ENCODE measurements around the gene ICA1L. TPM values are rescaled to one million over a fixed set of nuclear protein-coding genes. Genes with fewer than 3 reads are reported as not detected.

ICA1L gene
- total and polyA plus RNA-seq, 5 donors from 2014 or later, result 0.74 to 1.9 (median 0.91) TPM

DNA sequence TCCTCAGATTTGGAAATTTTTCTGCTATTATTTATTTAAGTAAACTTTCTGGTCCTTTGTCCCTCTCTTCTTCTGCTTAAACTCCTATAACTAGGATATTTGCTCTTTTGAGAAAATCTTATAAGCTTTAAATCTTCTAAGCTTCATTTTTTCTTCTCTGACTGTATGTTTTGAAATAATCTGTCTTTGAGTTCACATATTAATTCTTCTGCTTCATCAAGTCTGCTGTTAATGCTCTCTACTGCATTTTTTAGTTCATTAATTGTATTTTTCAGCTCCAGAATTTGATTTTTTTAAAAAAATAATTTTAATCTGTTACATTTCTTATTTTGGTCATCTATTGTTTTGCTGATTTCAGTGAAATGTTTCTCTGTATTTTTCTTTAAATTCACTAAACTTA lies 28.9 kb downstream of the ICA1L start:
- no peak for ATAC-seq (ENCODE audit: low read depth in 2 of 2)

DNA sequence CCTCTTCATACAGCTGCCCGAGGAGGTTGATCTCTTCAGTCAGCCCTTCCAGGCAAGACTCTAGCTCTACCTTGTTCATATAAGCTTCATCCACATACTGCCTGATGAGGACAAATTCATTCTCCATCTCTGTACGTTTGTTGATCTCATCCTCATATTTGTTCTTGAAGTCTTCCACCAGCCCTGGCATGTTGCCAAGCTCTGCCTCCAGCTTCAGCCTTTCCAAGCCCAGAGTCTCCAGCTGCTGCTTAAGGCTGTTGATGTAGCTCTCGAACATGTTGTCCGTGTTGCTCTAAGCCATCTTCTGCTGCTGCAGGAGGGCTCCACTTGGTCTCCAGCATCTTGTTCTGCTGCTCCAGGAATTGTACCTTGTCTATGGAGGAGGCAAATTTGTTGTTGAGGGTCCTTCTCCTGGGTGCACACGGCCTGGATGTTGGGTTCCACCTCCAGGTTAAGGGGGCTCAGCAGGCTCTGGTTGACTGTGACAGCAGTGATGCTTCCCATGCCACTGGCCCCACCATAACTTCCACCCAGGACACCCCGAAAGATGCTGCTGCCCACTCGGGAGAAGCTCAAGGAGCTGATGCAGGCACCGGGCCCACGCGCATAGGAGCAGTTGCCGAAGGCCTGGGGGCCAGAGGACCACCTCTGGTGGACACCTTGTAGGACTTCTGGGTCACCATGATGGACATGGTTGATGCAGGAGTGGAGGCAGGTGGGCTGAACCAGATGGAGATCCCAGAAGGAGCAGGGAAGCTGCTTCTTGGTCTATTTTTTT lies 30.3 kb downstream of the ICA1L start:
- Histone ChIP-seq H3K9me3 (ENCODE audit: control insufficient read depth in 2 of 2, low read length in 2 of 2) (peaks cover 11 to 16% of the 10 kb centered on the region in 2 experiments), H3K27ac (ENCODE audit: insufficient read depth, low read length, poor library complexity, severe bottlenecking) (no peak overlapping the region), H3K4me3 (ENCODE audit: low read depth, low read length) (no peak overlapping the region), H3K27me3 (ENCODE audit: control insufficient read depth, insufficient read depth, low read length) (no peaks in the 10 kb centered on the region), H3K36me3 (ENCODE audit: control insufficient read depth, insufficient read depth, low read length) (no peaks in the 10 kb centered on the region), H3K4me1 (ENCODE audit: control insufficient read depth, insufficient read depth, low read length, poor library complexity, severe bottlenecking) (no peaks in the 10 kb centered on the region)
- DNase-seq (no peak), ATAC-seq (ENCODE audit: low read depth in 2 of 2) (no peak)
- Mint-ChIP-seq H3K4me3 (no peak overlapping the region), H3K36me3 (no peaks in the 10 kb centered on the region), H3K9me3 (peaks cover 0 to 13% (median 4%) of the 10 kb centered on the region in 7 donors), H3K27me3 (no peaks in the 10 kb centered on the region), H3K27ac (no peak overlapping the region), H3K4me1 (no peaks in the 10 kb centered on the region)

More for the DNA sequence above, 28.9 kb downstream of the ICA1L start:
- Histone ChIP-seq H3K27me3 (ENCODE audit: control insufficient read depth, insufficient read depth, low read length) (no peaks in the 10 kb centered on the region), H3K9me3 (ENCODE audit: control insufficient read depth in 2 of 2, low read length in 2 of 2) (peaks cover 11 to 16% of the 10 kb centered on the region in 2 experiments), H3K36me3 (ENCODE audit: control insufficient read depth, insufficient read depth, low read length) (no peaks in the 10 kb centered on the region), H3K27ac (ENCODE audit: insufficient read depth, low read length, poor library complexity, severe bottlenecking) (no peak overlapping the region), H3K4me1 (ENCODE audit: control insufficient read depth, insufficient read depth, low read length, poor library complexity, severe bottlenecking) (no peaks in the 10 kb centered on the region), H3K4me3 (ENCODE audit: low read depth, low read length) (no peak overlapping the region)
- H3K4me1 Mint-ChIP-seq, result no peaks in the 10 kb centered on the region
- no peak for DNase-seq
- H3K9me3 Mint-ChIP-seq, result peaks cover 0 to 13% (median 4%) of the 10 kb centered on the region in 7 donors
- H3K27me3 Mint-ChIP-seq, result no peaks in the 10 kb centered on the region
- H3K27ac Mint-ChIP-seq, result no peak overlapping the region
- H3K4me3 Mint-ChIP-seq, result no peak overlapping the region
- H3K36me3 Mint-ChIP-seq, result no peaks in the 10 kb centered on the region

DNA sequence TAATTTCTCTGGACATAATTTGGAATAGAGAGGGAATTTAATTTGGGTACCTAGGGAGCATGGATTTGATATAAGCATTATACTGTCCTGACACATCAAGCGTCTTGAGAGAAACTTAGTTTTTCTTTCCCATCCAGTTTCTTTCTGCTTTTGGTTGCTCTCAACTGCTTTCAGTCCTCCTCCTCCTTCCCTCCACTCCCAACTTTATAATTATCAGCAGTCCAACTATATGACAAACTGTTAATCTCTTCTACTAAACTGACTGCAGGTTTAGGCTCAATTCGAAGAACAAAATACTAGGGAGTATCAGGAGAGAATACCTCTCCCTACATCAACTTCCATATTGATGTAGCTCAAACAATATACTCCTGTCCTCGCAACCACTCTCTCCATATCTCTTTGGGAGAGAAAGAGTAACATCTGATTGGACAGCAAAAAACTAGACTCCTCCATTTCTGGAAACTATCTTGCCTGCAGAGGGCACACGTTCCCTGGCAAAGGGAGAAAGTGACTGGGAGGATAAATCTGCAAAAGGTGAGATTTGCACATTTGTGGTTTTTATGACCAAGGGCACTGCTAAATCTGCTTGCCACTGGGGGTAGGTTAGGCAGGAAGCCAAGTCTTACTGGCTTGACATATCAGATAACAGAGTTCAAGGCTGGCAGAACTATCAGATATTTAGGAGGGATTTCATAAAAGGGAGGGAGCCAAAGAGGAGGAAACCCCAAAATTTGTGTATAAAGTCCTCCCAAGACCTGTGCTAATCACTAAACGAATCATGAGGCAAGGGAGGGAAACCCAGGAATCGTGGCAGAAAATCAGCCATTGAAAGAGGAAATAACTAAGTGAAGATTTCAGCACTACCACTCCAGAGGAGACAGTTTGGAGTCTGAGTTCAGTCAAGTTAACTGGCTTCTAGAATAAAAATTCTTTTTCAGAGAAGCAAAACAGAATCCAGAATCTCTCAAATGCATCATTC lies 40.0 kb downstream of the ICA1L start:
- Mint-ChIP-seq H3K27me3 (no peaks in the 10 kb centered on the region), H3K9me3 (no peaks in the 10 kb centered on the region), H3K4me3 (peak overlapping the region in 2 of 4 donors; percentile 20 to 62), H3K27ac (peak overlapping the region in 2 of 3 donors; percentile 81 to 87), H3K36me3 (no peaks in the 10 kb centered on the region), H3K4me1 (peaks cover 7 to 10% (median 8%) of the 10 kb centered on the region in 4 donors)
- ATAC-seq (ENCODE audit: low read depth in 2 of 2) (peak; percentile 46 to 58), DNase-seq (peak in 2 of 3 donors; percentile 41 to 81)
- H3K4me3 ChIP-seq (ENCODE audit: low read depth, low read length), result peak overlapping the region; percentile 13
- no peak overlapping the region for H3K27ac ChIP-seq (ENCODE audit: insufficient read depth, low read length, poor library complexity, severe bottlenecking)
- H3K27me3 ChIP-seq (ENCODE audit: control insufficient read depth, insufficient read depth, low read length), result no peaks in the 10 kb centered on the region
- H3K9me3 ChIP-seq (ENCODE audit: control insufficient read depth in 2 of 2, low read length in 2 of 2), result no peaks in the 10 kb centered on the region
- H3K36me3 ChIP-seq (ENCODE audit: control insufficient read depth, insufficient read depth, low read length), result no peaks in the 10 kb centered on the region
- H3K4me1 ChIP-seq (ENCODE audit: control insufficient read depth, insufficient read depth, low read length, poor library complexity, severe bottlenecking), result peaks cover 6% of the 10 kb centered on the region

DNA sequence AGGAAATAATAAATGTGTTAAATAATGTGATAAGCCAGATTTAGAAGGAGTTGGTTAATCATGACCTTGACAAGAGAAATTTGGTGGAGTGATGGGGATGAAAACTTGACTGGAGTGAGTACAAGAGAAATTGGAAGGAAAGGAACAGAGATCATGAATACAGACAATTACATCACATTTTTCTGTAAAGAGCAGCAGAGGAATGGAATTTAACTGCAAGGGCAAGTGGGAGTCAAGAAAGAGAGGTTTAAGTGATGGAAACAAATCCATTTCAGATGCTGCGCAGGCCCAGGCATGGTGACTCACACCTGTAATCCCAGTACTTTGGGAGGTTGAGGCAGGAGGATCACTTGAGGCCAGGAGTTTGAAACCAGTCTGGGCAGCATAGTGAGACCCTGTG lies 46.7 kb downstream of the ICA1L start:
- H3K9me3 Mint-ChIP-seq, result no peaks in the 10 kb centered on the region
- Histone ChIP-seq H3K27me3 (ENCODE audit: control insufficient read depth, insufficient read depth, low read length) (no peaks in the 10 kb centered on the region), H3K4me1 (ENCODE audit: control insufficient read depth, insufficient read depth, low read length, poor library complexity, severe bottlenecking) (no peaks in the 10 kb centered on the region), H3K9me3 (ENCODE audit: control insufficient read depth in 2 of 2, low read length in 2 of 2) (no peaks in the 10 kb centered on the region), H3K27ac (ENCODE audit: insufficient read depth, low read length, poor library complexity, severe bottlenecking) (no peak overlapping the region), H3K4me3 (ENCODE audit: low read depth, low read length) (no peak overlapping the region), H3K36me3 (ENCODE audit: control insufficient read depth, insufficient read depth, low read length) (no peaks in the 10 kb centered on the region)
- H3K27me3 Mint-ChIP-seq, result no peaks in the 10 kb centered on the region
- no peaks in the 10 kb centered on the region for H3K4me1 Mint-ChIP-seq
- H3K4me3 Mint-ChIP-seq, result no peak overlapping the region
- H3K36me3 Mint-ChIP-seq, result no peaks in the 10 kb centered on the region
- DNase-seq (no peak), ATAC-seq (ENCODE audit: low read depth in 2 of 2) (no peak)
- peak overlapping the region in 1 of 3 donors; percentile 2 for H3K27ac Mint-ChIP-seq

GRCh38 chr2:202822411-202822810 lies 49.2 kb downstream of the ICA1L start:
- H3K9me3 ChIP-seq (ENCODE audit: control insufficient read depth in 2 of 2, low read length in 2 of 2), result no peaks in the 10 kb centered on the region
- no peaks in the 10 kb centered on the region for H3K27me3 ChIP-seq (ENCODE audit: control insufficient read depth, insufficient read depth, low read length)
- H3K27ac ChIP-seq (ENCODE audit: insufficient read depth, low read length, poor library complexity, severe bottlenecking), result no peak overlapping the region
- Mint-ChIP-seq H3K9me3 (no peaks in the 10 kb centered on the region), H3K27me3 (no peaks in the 10 kb centered on the region), H3K4me1 (no peaks in the 10 kb centered on the region), H3K36me3 (no peaks in the 10 kb centered on the region), H3K27ac (peak overlapping the region in 1 of 3 donors; percentile 6), H3K4me3 (no peak overlapping the region)
- H3K4me1 ChIP-seq (ENCODE audit: control insufficient read depth, insufficient read depth, low read length, poor library complexity, severe bottlenecking), result no peaks in the 10 kb centered on the region
- no peak overlapping the region for H3K4me3 ChIP-seq (ENCODE audit: low read depth, low read length)
- H3K36me3 ChIP-seq (ENCODE audit: control insufficient read depth, insufficient read depth, low read length), result no peaks in the 10 kb centered on the region
- no peak for DNase-seq
- ATAC-seq (ENCODE audit: low read depth in 2 of 2), result no peak

DNA sequence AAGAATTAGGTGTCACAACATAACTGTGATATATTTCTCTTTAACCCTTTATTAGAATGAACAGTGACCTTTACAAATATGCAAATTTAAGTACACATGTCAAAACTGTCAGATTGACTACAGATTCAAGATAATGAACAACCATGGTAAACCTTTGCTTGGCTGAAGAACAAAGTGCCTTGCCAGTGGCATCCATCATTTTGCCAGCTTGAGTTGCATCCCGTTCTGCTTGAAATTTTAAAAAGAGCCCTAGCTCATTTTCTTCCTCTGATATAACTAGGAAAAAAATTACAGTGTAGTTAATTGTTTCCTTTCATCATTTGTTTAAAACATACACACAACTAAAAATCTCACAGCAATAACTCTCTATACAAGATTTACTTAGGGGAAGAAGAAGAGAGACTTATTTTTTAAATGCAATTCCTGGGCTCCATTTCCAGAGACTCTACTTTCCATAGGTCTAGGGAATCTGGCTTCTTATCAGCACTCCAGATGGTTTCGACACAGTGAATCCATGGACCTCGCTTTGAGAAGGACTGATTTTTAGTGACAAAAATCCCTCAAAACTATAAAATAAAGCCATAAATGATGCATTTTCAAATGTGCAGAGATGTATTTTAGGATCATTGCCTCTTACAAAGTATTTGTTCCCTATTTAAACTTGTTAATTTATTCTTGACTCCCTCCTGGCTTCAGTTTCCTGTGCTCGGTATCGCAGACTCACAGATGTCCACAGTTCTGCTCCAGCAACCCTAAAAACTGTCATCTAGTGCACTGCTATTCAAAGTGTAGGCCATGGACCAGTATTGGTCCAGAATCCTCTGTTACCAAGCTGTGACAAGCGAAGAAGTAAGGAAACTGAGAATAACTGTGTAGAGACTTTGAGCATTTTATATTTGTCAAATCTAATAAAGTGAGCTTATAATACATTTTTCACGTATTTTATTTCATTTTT lies 50.1 kb downstream of the ICA1L start:
- H3K36me3 ChIP-seq (ENCODE audit: control insufficient read depth, insufficient read depth, low read length), result no peaks in the 10 kb centered on the region
- Mint-ChIP-seq H3K27me3 (no peaks in the 10 kb centered on the region), H3K9me3 (peaks cover 0 to 2% (median 0%) of the 10 kb centered on the region in 7 donors), H3K4me1 (no peaks in the 10 kb centered on the region), H3K27ac (no peak overlapping the region), H3K36me3 (no peaks in the 10 kb centered on the region), H3K4me3 (no peak overlapping the region)
- no peak overlapping the region for H3K4me3 ChIP-seq (ENCODE audit: low read depth, low read length)
- DNase-seq, result no peak
- no peak for ATAC-seq (ENCODE audit: low read depth in 2 of 2)
- no peaks in the 10 kb centered on the region for H3K27me3 ChIP-seq (ENCODE audit: control insufficient read depth, insufficient read depth, low read length)
- H3K4me1 ChIP-seq (ENCODE audit: control insufficient read depth, insufficient read depth, low read length, poor library complexity, severe bottlenecking), result no peaks in the 10 kb centered on the region
- no peak overlapping the region for H3K27ac ChIP-seq (ENCODE audit: insufficient read depth, low read length, poor library complexity, severe bottlenecking)
- H3K9me3 ChIP-seq (ENCODE audit: control insufficient read depth in 2 of 2, low read length in 2 of 2), result no peaks in the 10 kb centered on the region

GRCh38 chr2:202818321-202818720 lies 53.2 kb downstream of the ICA1L start:
- no peak for ATAC-seq (ENCODE audit: low read depth in 2 of 2)
- peaks cover 0 to 11% (median 2%) of the 10 kb centered on the region in 7 donors for H3K9me3 Mint-ChIP-seq
- peaks cover 8% of the 10 kb centered on the region for H3K36me3 Mint-ChIP-seq
- peak overlapping the region in 1 of 4 donors; percentile 28 for H3K4me3 Mint-ChIP-seq
- H3K4me1 ChIP-seq (ENCODE audit: control insufficient read depth, insufficient read depth, low read length, poor library complexity, severe bottlenecking), result no peaks in the 10 kb centered on the region
- H3K9me3 ChIP-seq (ENCODE audit: control insufficient read depth in 2 of 2, low read length in 2 of 2), result no peaks in the 10 kb centered on the region
- H3K27ac Mint-ChIP-seq, result no peak overlapping the region
- H3K4me1 Mint-ChIP-seq, result no peaks in the 10 kb centered on the region
- no peaks in the 10 kb centered on the region for H3K27me3 Mint-ChIP-seq
- no peak overlapping the region for H3K27ac ChIP-seq (ENCODE audit: insufficient read depth, low read length, poor library complexity, severe bottlenecking)
- no peaks in the 10 kb centered on the region for H3K27me3 ChIP-seq (ENCODE audit: control insufficient read depth, insufficient read depth, low read length)
- H3K4me3 ChIP-seq (ENCODE audit: low read depth, low read length), result no peak overlapping the region
- H3K36me3 ChIP-seq (ENCODE audit: control insufficient read depth, insufficient read depth, low read length), result no peaks in the 10 kb centered on the region
- DNase-seq, result no peak
